ENCODE data around the gene WFDC2.

Gene WFDC2

DNA sequence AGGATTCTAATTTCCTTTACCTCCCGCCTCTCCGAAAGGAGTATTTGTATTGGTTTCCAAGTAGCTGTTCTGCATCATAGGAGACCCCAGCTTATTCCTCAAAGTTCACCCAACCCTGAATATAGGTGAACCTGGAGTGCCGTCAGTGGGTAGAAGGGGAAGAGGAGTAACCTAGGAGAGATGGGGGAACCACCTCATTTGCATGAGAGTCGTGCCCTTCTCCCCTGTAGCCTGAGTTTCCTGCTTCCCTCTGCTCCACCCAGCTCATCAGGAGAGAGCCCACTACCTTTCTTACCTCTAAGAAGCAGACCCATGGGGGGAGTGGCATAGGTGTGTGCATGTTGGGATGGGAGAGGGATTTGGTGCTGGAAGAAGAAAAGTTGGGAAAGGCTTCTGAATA, 17.3 kb upstream of the WFDC2 start (continued):
- TF ChIP-seq, protein P1, sequence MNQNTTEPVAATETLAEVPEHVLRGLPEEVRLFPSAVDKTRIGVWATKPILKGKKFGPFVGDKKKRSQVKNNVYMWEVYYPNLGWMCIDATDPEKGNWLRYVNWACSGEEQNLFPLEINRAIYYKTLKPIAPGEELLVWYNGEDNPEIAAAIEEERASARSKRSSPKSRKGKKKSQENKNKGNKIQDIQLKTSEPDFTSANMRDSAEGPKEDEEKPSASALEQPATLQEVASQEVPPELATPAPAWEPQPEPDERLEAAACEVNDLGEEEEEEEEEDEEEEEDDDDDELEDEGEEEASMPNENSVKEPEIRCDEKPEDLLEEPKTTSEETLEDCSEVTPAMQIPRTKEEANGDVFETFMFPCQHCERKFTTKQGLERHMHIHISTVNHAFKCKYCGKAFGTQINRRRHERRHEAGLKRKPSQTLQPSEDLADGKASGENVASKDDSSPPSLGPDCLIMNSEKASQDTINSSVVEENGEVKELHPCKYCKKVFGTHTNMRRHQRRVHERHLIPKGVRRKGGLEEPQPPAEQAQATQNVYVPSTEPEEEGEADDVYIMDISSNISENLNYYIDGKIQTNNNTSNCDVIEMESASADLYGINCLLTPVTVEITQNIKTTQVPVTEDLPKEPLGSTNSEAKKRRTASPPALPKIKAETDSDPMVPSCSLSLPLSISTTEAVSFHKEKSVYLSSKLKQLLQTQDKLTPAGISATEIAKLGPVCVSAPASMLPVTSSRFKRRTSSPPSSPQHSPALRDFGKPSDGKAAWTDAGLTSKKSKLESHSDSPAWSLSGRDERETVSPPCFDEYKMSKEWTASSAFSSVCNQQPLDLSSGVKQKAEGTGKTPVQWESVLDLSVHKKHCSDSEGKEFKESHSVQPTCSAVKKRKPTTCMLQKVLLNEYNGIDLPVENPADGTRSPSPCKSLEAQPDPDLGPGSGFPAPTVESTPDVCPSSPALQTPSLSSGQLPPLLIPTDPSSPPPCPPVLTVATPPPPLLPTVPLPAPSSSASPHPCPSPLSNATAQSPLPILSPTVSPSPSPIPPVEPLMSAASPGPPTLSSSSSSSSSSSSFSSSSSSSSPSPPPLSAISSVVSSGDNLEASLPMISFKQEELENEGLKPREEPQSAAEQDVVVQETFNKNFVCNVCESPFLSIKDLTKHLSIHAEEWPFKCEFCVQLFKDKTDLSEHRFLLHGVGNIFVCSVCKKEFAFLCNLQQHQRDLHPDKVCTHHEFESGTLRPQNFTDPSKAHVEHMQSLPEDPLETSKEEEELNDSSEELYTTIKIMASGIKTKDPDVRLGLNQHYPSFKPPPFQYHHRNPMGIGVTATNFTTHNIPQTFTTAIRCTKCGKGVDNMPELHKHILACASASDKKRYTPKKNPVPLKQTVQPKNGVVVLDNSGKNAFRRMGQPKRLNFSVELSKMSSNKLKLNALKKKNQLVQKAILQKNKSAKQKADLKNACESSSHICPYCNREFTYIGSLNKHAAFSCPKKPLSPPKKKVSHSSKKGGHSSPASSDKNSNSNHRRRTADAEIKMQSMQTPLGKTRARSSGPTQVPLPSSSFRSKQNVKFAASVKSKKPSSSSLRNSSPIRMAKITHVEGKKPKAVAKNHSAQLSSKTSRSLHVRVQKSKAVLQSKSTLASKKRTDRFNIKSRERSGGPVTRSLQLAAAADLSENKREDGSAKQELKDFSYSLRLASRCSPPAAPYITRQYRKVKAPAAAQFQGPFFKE (tag by site-specific recombination; IDR thresholded peaks at IDR 0.05; ENCODE audit: borderline replicate concordance) = no peak
- TF ChIP-seq ZNF747 (tag by site-specific recombination; IDR thresholded peaks at IDR 0.05) (no peak), ZNF530 (tag by site-specific recombination; IDR thresholded peaks at IDR 0.05; ENCODE audit: low read depth) (no peak), ZNF184 (tag by site-specific recombination; IDR thresholded peaks at IDR 0.05) (no peak), FEZF1 (tag by site-specific recombination; IDR thresholded peaks at IDR 0.05) (no peak), RBAK (tag by site-specific recombination; IDR thresholded peaks at IDR 0.05) (no peak), SCRT2 (tag by site-specific recombination; IDR thresholded peaks at IDR 0.05) (no peak)
- TF ChIP-seq, protein P2, sequence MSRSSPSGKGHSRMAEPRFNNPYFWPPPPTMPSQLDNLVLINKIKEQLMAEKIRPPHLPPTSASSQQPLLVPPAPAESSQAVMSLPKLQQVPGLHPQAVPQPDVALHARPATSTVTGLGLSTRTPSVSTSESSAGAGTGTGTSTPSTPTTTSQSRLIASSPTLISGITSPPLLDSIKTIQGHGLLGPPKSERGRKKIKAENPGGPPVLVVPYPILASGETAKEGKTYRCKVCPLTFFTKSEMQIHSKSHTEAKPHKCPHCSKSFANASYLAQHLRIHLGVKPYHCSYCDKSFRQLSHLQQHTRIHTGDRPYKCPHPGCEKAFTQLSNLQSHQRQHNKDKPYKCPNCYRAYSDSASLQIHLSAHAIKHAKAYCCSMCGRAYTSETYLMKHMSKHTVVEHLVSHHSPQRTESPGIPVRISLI (tag by site-specific recombination; IDR thresholded peaks at IDR 0.05) = no peak
- TF ChIP-seq, protein P3, sequence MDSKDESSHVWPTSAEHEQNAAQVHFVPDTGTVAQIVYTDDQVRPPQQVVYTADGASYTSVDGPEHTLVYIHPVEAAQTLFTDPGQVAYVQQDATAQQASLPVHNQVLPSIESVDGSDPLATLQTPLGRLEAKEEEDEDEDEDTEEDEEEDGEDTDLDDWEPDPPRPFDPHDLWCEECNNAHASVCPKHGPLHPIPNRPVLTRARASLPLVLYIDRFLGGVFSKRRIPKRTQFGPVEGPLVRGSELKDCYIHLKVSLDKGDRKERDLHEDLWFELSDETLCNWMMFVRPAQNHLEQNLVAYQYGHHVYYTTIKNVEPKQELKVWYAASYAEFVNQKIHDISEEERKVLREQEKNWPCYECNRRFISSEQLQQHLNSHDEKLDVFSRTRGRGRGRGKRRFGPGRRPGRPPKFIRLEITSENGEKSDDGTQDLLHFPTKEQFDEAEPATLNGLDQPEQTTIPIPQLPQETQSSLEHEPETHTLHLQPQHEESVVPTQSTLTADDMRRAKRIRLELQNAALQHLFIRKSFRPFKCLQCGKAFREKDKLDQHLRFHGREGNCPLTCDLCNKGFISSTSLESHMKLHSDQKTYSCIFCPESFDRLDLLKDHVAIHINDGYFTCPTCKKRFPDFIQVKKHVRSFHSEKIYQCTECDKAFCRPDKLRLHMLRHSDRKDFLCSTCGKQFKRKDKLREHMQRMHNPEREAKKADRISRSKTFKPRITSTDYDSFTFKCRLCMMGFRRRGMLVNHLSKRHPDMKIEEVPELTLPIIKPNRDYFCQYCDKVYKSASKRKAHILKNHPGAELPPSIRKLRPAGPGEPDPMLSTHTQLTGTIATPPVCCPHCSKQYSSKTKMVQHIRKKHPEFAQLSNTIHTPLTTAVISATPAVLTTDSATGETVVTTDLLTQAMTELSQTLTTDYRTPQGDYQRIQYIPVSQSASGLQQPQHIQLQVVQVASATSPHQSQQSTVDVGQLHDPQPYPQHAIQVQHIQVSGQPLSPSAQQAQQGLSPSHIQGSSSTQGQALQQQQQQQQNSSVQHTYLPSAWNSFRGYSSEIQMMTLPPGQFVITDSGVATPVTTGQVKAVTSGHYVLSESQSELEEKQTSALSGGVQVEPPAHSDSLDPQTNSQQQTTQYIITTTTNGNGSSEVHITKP (tag by site-specific recombination; IDR thresholded peaks at IDR 0.05) = no peak
- TF ChIP-seq, protein P4, sequence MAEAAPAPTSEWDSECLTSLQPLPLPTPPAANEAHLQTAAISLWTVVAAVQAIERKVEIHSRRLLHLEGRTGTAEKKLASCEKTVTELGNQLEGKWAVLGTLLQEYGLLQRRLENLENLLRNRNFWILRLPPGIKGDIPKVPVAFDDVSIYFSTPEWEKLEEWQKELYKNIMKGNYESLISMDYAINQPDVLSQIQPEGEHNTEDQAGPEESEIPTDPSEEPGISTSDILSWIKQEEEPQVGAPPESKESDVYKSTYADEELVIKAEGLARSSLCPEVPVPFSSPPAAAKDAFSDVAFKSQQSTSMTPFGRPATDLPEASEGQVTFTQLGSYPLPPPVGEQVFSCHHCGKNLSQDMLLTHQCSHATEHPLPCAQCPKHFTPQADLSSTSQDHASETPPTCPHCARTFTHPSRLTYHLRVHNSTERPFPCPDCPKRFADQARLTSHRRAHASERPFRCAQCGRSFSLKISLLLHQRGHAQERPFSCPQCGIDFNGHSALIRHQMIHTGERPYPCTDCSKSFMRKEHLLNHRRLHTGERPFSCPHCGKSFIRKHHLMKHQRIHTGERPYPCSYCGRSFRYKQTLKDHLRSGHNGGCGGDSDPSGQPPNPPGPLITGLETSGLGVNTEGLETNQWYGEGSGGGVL (tag by site-specific recombination; IDR thresholded peaks at IDR 0.05) = no peak

DNA sequence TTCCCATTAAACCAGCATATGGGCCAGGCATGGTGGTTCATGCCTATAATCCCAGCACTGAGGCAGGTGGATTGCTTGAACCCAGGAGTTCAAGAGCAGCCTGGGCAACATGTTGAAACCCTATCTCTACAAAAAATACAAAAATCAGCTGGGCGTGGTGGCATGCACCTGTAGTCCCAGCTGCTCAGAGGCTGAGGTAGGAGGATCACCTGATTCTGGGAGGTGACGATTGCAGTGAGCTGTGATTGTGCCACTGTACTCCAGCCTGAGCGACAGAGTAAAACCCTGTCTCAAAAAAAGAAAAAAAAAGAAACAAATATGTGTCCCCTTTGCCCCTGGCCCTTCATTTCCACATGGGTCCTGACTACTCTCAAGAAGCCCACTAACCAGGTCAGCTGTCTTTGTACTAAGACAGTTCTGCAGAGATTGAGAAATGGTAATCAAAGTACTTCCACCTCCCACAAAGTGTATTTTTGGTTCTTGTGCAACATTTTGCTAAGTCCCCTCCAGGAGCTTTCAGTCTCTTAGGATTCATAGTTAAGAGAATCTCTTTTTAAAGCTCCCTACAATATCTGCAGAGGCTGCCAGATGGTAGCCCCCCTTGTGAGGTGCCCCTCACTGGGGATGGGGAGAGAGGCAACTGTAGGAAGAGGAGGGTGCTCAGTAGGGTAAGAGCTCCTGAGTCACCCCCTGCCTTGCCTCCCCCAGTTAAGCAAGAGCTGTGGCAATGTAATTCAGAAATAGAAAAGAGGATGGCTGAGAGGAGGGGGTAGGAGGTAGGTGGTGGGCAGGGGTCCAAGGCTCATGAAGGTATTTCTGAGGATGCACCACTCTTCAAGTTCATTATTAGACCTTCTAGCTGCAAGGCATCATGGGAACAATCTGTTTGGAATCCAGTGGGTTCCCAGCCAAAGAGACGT, 16.5 kb upstream of the WFDC2 start:
- ChIA-PET POLR2A (no interaction called here), CTCF (interaction anchor here (0.9 to 7.9 kb wide), 7 partner anchors 10 to 318 kb away, joined by 3 to 90 read pairs (median 7); partner anchors contain the start of gene SYS1)
- Histone ChIP-seq H3K9me3 (ENCODE audit: control insufficient read depth, insufficient read depth, low read depth, low read length) (no peaks in the 10 kb centered on the region), H3K4me3 (ENCODE audit: low read depth, low read length) (no peak overlapping the region), H3K27ac (ENCODE audit: extremely low read depth, low read depth, low read length) (no peak overlapping the region), H3K4me1 (ENCODE audit: control insufficient read depth, insufficient read depth, low read length) (no peaks in the 10 kb centered on the region), H3K36me3 (ENCODE audit: control insufficient read depth in 2 of 2, insufficient read depth in 1 of 2, low read length in 2 of 2) (no peaks in the 10 kb centered on the region)
- no peak for TF ChIP-seq ZNF248 (tag by site-specific recombination; IDR thresholded peaks at IDR 0.05)
- TF ChIP-seq, protein P5, sequence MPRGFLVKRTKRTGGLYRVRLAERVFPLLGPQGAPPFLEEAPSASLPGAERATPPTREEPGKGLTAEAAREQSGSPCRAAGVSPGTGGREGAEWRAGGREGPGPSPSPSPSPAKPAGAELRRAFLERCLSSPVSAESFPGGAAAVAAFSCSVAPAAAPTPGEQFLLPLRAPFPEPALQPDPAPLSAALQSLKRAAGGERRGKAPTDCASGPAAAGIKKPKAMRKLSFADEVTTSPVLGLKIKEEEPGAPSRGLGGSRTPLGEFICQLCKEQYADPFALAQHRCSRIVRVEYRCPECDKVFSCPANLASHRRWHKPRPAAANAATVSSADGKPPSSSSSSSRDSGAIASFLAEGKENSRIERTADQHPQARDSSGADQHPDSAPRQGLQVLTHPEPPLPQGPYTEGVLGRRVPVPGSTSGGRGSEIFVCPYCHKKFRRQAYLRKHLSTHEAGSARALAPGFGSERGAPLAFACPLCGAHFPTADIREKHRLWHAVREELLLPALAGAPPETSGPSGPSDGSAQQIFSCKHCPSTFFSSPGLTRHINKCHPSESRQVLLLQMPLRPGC (tag by site-specific recombination; IDR thresholded peaks at IDR 0.05) = no peak
- no peak for TF ChIP-seq ZNF391 (tag by site-specific recombination; IDR thresholded peaks at IDR 0.05; ENCODE audit: borderline replicate concordance, low read depth)
- no peak for TF ChIP-seq FEZF1 (tag by site-specific recombination; IDR thresholded peaks at IDR 0.05)
- no peak for TF ChIP-seq ZNF785 (tag by site-specific recombination; IDR thresholded peaks at IDR 0.05)
- no peak for TF ChIP-seq HOXC10 (CRISPR knock-in tag; IDR thresholded peaks at IDR 0.05)
